ENCODE results near the gene SMC5. TPM values are rescaled to one million over a fixed set of nuclear protein-coding genes. Genes with fewer than 3 reads are reported as not detected.
A peak's percentile ranks its signal among the peaks of the same experiment; 100 is the strongest.
"Not testable (repeated sequence)": the region's sequence is repeated elsewhere in the genome, so short reads cannot be mapped to it uniquely, and the experiment has no call there.

Gene SMC5
- total RNA-seq, 1 donor from 2014 or later = 20.4 TPM

DNA sequence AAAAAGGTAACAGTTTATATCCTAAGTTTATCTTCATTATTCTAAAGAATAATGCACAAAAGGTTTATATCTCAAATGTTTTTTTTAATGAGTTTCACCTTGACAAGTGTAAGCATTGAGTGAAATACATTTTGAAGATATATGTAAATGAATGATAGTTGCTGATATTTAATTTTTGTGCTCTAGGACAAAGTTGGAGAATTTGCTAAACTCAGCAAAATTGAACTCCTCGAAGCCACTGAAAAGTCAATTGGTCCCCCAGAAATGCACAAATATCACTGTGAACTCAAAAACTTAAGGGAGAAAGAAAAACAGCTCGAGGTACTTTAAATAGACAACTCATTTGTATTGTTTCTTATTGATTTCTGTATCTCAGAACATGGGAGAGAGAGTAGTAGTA is 19.5 kb downstream of the SMC5 start:
- no peak for DNase-seq

- no peak for DNase-seq
These were observed 25.1 kb downstream of the SMC5 start for GRCh38 chr9:70283848-70284247.

DNA sequence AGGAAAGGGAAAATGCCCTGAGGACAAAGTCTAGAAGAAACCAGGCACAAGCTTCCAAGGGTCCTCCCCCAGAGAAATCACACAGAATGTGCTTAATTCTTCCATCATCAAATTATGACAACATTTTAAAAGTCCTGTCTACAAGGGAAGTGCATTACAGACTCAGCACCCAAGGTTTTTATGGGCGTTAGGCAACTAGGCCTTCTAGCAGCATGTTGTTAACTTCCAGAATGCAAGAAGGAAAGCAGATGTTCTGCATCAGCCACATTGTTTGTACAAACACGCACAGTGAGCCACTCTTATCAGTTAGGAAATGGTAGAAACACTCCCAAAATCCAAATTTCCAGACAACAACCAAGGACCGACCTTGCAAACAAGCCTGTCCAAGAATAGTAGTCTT is 26.5 kb downstream of the SMC5 start:
- no peak for DNase-seq

DNA sequence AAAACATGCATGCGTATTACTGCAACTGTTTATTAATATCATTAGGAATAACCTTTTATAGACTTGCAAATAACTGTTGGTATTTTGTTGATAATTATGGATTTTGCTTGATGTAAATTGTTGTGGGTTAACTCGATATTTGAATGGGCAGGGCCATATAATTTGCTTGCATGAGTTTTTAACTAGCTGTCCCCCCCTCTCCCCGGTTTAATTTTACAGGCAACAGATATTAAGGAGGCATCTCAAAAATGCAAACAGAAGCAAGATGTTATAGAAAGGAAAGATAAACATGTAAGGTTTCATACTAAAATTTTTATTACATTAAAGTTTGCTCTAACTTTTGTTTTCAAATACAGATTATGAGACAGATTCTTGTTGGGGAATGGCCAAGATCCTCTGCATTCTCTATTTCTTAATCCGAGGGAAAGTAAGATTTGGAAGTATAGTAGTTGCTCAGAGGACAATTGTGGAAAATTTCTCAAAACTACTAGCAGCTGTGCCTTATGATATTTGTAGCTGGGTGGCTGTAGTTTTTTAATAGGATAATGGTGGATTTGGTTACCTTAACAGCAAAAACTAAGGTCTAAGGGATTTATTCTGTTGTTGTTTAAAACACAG is 27.3 kb downstream of the SMC5 start:
- no peak for DNase-seq

GRCh38 chr9:70290626-70291025 is 31.8 kb downstream of the SMC5 start:
- no peak for DNase-seq

- DNase-seq = peak; percentile 50
These were observed 32.7 kb downstream of the SMC5 start for GRCh38 chr9:70291446-70291845.

DNA sequence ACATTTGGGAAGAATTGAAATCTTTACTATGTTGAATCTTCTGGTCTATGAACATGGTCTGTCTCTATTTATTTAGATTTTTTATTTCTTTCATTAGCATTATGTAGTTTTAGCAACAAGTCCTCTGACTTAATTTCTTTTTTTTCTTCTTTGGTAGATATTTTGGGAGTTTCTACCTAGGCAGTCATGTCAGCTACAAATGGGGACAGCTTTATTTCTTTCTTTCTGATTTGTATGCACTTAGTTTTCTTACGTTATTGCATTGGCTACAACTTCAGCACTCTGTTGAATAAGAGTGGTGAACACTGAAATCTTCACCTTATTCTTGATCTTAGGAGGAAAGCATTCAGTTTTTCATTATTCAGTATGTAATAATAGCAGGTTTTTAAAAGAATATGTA is 33.5 kb downstream of the SMC5 start:
- DNase-seq = no peak

GRCh38 chr9:70293214-70293613 is 34.4 kb downstream of the SMC5 start:
- DNase-seq = no peak

DNA sequence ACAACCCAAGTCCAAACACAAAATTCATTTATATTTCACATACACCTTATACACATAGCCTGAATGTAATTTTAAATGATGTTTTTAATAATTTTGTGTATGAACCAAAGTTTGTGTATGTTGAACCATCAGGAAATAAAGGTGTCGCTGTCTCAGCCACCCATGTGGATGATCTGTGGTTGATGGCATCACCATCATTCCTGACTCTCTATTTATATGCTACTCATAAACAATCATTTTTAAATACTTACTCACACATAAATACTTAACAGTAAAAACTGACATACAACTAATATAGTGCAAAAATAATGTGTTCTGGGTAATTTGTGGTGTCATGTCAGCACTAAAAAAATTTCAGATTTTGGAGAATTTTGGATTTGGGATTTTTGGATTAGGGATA is 38.4 kb downstream of the SMC5 start:
- no peak for DNase-seq

DNA sequence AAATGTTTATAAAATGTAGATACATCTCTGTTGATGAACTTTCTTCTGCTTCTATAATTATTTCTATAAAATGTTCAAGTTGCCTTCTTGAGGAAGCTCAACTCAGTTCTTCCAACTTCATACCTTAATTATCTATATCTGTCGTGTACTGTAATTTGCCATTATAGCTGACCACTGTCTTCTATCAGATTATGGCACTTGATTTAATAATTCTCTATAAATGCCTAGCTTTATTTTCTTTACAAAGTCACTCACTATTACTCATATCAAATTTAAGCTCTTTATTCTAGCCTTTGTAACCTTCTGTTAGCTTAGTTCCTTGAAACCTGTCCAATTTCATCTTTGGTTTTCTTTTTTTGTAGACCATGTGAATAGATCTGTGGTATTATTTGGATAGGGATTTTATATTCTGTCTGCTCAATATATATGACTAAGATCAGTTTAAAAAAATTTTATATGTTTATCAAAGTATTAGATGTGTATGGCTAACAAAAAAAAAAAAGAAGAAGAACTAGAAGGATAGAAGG is 39.5 kb downstream of the SMC5 start:
- no peak for DNase-seq

- DNase-seq = no peak
These were observed 44.5 kb downstream of the SMC5 start for GRCh38 chr9:70303268-70303667.

DNA sequence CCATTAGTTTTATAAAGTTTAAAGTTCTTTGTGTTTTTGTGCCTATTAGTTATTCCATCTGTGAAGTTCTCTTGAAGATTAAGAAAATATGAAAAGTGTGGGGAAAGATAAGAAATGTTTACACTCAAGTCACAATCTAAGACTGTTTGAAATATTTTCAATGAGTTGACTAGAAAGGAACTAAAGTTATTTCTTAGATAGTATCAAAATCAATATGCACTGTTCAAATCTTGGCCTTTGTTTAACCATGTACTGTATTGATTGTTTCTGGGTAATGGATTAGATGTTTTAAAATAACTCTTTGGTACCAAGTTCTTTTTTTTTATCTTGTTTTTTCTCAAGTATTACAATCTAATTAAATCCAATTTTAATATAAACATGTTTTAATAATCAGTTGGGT is 46.0 kb downstream of the SMC5 start:
- no peak for DNase-seq

DNA sequence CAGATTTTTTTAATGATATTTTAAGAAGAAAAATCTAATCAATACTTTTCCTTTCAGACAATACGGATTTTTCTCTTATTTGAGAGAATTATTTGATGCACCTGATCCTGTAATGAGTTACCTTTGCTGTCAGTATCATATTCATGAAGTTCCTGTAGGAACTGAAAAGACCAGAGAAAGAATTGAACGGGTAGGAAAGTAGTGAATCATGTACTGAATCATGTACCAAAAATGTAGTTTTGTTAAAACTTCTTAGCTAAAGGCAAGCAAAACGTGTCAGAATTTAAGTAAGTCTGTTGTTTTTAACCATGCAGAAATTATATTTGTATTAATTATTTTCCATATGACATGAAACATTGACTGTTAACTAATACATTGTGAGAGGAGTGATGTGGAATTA is 56.6 kb downstream of the SMC5 start:
- peak; percentile 4 for DNase-seq

DNA sequence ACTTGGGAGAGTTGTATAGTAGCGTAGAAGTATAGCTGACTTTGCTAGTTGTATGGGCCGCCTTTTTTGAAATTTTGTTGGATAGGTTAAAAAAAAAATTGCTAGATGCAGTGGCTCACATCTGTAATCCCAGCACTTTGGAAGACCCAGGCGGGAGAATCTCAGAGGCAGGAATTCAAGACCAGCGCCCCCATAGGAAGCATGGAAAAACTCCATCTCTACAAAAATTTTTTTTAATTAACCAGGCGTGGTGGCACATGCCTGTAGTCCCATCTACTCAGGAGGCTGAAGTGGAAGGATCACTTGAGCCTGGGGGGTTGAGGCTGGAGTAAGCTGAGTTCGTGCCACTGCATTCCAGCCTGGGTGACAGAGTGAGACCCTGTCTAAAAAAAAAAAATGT is 59.2 kb downstream of the SMC5 start:
- no peak for DNase-seq

GRCh38 chr9:70322096-70322495 is 63.3 kb downstream of the SMC5 start:
- no peak for DNase-seq

- DNase-seq = no peak
These were observed 66.2 kb downstream of the SMC5 start for GRCh38 chr9:70324963-70325362.

DNA sequence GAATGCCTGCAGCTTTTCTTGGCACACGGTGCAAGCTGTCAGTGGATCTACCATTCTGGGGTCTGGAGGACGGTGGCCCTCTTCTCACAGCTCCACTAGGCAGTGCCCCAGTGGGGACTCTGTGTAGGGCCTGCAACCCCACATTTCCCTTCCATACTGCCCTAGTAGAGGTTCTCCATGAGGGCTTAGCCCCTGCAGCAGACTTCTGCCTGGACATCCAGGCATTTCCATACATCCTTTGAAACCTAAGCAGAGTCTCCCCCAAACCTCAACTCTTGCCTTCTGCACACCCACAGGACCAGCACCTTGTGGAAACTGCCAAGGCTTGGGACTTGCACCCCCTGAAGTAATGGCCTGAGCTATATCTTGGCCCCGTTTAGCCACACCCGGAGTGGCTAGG is 69.8 kb downstream of the SMC5 start:
- not testable (repeated sequence) for DNase-seq

GRCh38 chr9:70340572-70340971 is 81.8 kb downstream of the SMC5 start:
- peak; percentile 58 for DNase-seq

- no peak for DNase-seq
These were observed 88.3 kb downstream of the SMC5 start for GRCh38 chr9:70347046-70347445.

DNA sequence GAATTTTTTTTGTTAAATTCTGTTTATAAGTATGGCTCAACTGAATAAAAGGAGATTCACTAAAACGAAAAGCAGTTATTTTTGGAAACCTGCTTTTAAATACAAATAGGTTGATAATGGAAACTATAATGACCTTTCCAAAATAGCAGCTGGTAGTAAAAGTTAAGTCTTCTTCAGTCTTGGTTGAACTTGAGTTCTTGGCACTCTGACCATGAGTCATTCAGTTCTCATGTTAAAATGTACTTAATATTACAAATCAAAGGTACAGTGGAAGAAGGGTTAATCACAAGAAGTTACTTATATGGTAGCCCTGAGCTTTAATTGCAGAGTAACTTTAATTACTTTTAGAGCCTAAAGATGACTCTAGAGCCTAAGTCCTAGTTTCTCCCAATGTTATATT is 93.6 kb downstream of the SMC5 start:
- peak; percentile 15 for DNase-seq

- DNase-seq = peak; percentile 41
These were observed 94.0 kb downstream of the SMC5 start for GRCh38 chr9:70352802-70353201.

DNA sequence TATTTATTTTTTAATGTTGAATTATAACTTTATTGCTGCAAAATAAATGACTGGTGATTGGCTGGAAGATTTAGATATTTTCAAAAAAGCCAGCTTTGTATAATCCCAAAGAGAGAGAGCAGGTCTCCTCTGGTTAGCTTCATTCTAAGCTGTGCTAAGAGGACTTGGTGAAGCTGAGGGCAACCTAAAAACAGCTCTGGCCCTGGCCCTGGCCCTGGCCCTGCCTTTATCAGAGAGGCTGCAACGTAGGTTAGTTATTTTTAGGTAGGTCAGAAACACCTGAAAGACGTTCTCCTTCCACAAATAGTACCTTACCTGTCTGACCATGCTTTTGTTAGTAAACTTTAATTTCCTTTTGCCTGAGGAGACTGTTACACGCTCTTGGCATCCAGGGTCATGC is 97.0 kb downstream of the SMC5 start:
- DNase-seq = no peak

DNA sequence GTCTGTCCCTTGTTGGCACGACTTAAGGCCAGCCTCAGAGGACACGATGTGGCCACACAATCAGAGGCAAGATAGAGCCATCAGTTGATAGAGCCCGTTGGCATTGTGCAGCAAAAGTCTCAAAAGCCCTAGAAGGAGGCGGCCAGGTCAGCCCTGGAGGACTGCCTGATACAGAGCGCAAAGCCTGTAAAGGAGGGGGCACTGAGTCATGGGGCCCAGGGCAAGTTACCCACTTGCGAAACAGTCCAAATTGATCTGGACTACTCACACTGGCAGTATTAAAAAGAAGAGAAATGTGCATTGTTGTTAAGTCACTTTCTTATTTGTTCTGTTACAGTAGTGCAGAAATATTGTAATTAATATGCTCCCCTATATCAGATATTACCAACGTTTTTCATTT is 104.2 kb downstream of the SMC5 start:
- DNase-seq = no peak

- DNase-seq = no peak
These were observed 105.0 kb downstream of the SMC5 start for GRCh38 chr9:70363760-70364159.

DNA sequence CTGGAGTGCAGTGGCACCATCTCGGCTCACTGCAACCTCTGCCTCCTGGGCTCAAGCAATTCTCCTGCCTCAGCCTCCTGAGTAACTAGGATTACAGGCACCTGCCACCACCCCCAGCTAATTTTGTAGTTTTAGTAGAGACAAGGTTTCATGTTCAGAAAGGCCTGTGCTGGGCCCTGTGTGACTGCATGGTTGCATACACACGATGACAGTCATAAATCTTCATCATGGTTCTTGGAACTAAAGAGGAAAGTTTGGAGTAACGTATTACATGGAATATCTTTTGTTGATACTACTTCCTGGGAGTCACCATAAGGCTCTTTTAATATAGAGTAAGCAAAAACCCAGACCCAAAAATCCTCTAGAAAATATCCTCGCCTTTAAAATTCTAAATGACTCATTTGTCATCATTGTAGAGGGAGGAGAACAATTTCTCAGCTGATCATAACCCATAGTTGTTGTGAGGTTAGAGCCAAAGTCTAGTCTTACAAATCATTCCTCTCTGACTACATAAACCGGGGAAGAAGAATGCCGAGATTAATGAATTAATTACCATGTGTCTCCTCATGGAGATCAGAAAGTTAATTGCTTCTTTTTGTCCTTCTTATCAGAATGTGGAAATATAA is 108.6 kb downstream of the SMC5 start:
- DNase-seq = no peak
